ENCODE data around the gene GREB1. TPM values are rescaled to one million over a fixed set of nuclear protein-coding genes. Genes with fewer than 3 reads are reported as not detected.

The GREB1 gene
- total and polyA plus RNA-seq, 2 experiments from 2014 or later, result 12.0 to 35.0 TPM

DNA sequence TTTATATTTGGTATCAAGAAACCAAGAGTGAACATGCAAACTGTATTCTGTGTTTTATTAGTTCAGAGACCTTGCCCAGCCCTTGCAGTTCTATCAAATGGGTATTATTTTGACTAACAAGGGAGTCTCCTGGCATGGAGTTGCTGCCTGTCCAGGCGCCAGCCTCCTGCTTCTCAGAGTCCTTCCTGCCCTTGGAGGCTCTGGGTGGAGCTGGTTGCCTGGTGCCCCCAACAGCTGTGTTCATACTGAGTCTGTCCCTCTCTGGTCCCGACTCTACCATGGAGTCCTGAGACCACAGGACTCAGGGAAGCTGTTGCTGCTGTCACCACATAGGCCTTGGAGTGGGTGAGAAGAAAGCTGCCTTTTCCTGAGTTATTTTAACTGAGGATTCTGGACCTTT lies 26.3 kb upstream of the GREB1 start:
- Histone ChIP-seq H3K9me2 (ENCODE audit: insufficient read depth) (0 out of 2 replicates have a peak, but pooled peaks cover 3% of the 10 kb centered on the region), H3K4me2 (no peak overlapping the region), H3K79me2 (replicated peaks; ENCODE audit: insufficient read depth) (peaks cover 70% of the 10 kb centered on the region), H3K27me3 (ENCODE audit: insufficient read depth) (no peaks in the 10 kb centered on the region), H3K27ac (ENCODE audit: low read depth) (no peak overlapping the region), H3K4me3 (no peak overlapping the region), H3F3A (replicated peaks; ENCODE audit: low read depth) (no peaks in the 10 kb centered on the region), H2AFZ (no peak overlapping the region), H3K4me1 (ENCODE audit: insufficient read depth) (0 out of 2 replicates have a peak, but pooled peaks cover 6% of the 10 kb centered on the region), H3K36me3 (ENCODE audit: insufficient read depth) (0 out of 2 replicates have a peak, but pooled peaks cover 3% of the 10 kb centered on the region), H4K20me1 (replicated peaks; ENCODE audit: insufficient read depth) (peaks cover 6% of the 10 kb centered on the region; the same call in 1 of the 2 replicates)
- ATAC-seq (no peak), DNase-seq (ENCODE audit: low spot score) (no peak)
- Mint-ChIP-seq H3K4me3 (no peak overlapping the region), H3K9me3 (peaks cover 9% of the 10 kb centered on the region), H3K27me3 (ENCODE audit: insufficient read depth, low read depth, poor library complexity) (no peaks in the 10 kb centered on the region), H3K36me3 (ENCODE audit: low read depth) (peaks cover 13% of the 10 kb centered on the region; the same call in 2 of the 3 replicates), H3K4me1 (peaks cover 3% of the 10 kb centered on the region; the same call in 1 of the 3 replicates), H3K27ac (no peak overlapping the region)
- TF ChIP-seq, protein P1, sequence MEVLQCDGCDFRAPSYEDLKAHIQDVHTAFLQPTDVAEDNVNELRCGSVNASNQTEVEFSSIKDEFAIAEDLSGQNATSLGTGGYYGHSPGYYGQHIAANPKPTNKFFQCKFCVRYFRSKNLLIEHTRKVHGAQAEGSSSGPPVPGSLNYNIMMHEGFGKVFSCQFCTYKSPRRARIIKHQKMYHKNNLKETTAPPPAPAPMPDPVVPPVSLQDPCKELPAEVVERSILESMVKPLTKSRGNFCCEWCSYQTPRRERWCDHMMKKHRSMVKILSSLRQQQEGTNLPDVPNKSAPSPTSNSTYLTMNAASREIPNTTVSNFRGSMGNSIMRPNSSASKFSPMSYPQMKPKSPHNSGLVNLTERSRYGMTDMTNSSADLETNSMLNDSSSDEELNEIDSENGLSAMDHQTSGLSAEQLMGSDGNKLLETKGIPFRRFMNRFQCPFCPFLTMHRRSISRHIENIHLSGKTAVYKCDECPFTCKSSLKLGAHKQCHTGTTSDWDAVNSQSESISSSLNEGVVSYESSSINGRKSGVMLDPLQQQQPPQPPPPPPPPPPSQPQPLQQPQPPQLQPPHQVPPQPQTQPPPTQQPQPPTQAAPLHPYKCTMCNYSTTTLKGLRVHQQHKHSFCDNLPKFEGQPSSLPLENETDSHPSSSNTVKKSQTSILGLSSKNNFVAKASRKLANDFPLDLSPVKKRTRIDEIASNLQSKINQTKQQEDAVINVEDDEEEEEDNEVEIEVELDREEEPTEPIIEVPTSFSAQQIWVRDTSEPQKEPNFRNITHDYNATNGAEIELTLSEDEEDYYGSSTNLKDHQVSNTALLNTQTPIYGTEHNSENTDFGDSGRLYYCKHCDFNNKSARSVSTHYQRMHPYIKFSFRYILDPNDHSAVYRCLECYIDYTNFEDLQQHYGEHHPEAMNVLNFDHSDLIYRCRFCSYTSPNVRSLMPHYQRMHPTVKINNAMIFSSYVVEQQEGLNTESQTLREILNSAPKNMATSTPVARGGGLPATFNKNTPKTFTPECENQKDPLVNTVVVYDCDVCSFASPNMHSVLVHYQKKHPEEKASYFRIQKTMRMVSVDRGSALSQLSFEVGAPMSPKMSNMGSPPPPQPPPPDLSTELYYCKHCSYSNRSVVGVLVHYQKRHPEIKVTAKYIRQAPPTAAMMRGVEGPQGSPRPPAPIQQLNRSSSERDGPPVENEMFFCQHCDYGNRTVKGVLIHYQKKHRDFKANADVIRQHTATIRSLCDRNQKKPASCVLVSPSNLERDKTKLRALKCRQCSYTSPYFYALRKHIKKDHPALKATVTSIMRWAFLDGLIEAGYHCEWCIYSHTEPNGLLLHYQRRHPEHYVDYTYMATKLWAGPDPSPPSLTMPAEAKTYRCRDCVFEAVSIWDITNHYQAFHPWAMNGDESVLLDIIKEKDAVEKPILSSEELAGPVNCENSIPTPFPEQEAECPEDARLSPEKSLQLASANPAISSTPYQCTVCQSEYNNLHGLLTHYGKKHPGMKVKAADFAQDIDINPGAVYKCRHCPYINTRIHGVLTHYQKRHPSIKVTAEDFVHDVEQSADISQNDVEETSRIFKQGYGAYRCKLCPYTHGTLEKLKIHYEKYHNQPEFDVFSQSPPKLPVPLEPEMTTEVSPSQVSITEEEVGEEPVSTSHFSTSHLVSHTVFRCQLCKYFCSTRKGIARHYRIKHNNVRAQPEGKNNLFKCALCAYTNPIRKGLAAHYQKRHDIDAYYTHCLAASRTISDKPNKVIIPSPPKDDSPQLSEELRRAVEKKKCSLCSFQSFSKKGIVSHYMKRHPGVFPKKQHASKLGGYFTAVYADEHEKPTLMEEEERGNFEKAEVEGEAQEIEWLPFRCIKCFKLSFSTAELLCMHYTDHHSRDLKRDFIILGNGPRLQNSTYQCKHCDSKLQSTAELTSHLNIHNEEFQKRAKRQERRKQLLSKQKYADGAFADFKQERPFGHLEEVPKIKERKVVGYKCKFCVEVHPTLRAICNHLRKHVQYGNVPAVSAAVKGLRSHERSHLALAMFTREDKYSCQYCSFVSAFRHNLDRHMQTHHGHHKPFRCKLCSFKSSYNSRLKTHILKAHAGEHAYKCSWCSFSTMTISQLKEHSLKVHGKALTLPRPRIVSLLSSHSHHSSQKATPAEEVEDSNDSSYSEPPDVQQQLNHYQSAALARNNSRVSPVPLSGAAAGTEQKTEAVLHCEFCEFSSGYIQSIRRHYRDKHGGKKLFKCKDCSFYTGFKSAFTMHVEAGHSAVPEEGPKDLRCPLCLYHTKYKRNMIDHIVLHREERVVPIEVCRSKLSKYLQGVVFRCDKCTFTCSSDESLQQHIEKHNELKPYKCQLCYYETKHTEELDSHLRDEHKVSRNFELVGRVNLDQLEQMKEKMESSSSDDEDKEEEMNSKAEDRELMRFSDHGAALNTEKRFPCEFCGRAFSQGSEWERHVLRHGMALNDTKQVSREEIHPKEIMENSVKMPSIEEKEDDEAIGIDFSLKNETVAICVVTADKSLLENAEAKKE (CRISPR knock-in tag; IDR thresholded peaks at IDR 0.05), result no peak
- TF ChIP-seq, protein P2, sequence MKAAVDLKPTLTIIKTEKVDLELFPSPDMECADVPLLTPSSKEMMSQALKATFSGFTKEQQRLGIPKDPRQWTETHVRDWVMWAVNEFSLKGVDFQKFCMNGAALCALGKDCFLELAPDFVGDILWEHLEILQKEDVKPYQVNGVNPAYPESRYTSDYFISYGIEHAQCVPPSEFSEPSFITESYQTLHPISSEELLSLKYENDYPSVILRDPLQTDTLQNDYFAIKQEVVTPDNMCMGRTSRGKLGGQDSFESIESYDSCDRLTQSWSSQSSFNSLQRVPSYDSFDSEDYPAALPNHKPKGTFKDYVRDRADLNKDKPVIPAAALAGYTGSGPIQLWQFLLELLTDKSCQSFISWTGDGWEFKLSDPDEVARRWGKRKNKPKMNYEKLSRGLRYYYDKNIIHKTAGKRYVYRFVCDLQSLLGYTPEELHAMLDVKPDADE (IDR thresholded peaks at IDR 0.05), result no peak
- TF ChIP-seq ZNF331 (CRISPR knock-in tag; IDR thresholded peaks at IDR 0.05; ENCODE audit: low read depth), result no peak
- TF ChIP-seq EZH2phosphoT487 (IDR thresholded peaks at IDR 0.05; ENCODE audit: unreplicated experiment), result no peak
- no peak for TF ChIP-seq ZNF114 (CRISPR knock-in tag; IDR thresholded peaks at IDR 0.05)
- no peak for TF ChIP-seq NANOG (IDR thresholded peaks at IDR 0.05; ENCODE audit: borderline replicate concordance)
- no peak for TF ChIP-seq POLR2AphosphoS5 (IDR thresholded peaks at IDR 0.05; ENCODE audit: low read depth)
- no peak for TF ChIP-seq CREB1 (CRISPR knock-in tag; IDR thresholded peaks at IDR 0.05; ENCODE audit: low read depth)
- TF ChIP-seq, protein P3, sequence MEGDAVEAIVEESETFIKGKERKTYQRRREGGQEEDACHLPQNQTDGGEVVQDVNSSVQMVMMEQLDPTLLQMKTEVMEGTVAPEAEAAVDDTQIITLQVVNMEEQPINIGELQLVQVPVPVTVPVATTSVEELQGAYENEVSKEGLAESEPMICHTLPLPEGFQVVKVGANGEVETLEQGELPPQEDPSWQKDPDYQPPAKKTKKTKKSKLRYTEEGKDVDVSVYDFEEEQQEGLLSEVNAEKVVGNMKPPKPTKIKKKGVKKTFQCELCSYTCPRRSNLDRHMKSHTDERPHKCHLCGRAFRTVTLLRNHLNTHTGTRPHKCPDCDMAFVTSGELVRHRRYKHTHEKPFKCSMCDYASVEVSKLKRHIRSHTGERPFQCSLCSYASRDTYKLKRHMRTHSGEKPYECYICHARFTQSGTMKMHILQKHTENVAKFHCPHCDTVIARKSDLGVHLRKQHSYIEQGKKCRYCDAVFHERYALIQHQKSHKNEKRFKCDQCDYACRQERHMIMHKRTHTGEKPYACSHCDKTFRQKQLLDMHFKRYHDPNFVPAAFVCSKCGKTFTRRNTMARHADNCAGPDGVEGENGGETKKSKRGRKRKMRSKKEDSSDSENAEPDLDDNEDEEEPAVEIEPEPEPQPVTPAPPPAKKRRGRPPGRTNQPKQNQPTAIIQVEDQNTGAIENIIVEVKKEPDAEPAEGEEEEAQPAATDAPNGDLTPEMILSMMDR (conservative IDR thresholded peaks at IDR 0.05; ENCODE audit: low read depth in 2 of 2), result no peak
- no peak for TF ChIP-seq EZH2 (IDR thresholded peaks at IDR 0.05; ENCODE audit: low read depth, unreplicated experiment)
